NCI-H187 treated with DMSO at 0.1 percent for 48 hours (cell line): Measurements from ENCODE around the gene BAAT.
"Not testable (repeated sequence)": the region's sequence is repeated elsewhere in the genome, so short reads cannot be mapped to it uniquely, and the experiment has no call there.

Experiments
- DNase-seq: peaks from one replicate; lab custom pipeline; 2025; lab: John Stamatoyannopoulos, UW

Gene BAAT

GRCh38 chr9:101360647-101361046 is 24.2 kb downstream of the BAAT start:
- no peak for DNase-seq

DNA sequence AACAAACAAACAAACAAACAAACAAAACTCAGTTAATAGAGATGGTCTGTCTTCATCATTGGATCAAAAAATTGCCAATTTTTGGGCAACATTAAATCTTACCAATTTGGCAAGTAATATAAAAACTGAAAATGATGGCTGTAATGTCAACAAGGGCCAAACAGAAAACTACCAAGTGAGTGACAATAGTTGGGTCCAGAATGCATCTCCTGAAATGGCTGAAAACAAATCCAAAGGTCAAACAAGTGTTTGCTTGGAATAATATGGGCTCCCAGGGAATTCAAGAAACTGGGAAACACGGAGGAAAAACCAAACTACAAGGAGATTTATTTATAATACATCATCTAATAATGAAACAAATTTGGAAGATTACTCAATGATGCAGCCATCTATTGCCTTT is 25.1 kb downstream of the BAAT start:
- no peak for DNase-seq

DNA sequence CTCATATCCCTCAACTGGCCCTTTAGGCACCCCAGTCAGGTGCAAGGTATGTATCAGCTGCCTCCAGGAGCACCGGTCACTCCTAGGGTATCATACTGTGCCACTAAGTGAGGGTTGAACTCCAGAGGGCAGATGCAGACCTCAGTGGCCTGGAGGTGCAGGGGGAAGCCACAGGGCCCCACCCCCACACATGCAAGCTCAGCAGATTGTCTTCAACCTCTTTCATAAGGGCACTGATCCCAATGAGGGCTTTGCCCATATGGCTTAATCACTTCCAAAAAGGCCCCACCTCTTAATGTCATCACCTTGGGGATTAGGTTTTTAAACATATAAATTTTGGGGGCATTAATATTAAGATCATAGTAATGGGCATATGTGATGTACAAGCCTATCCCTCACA is 28.2 kb downstream of the BAAT start:
- no peak for DNase-seq

DNA sequence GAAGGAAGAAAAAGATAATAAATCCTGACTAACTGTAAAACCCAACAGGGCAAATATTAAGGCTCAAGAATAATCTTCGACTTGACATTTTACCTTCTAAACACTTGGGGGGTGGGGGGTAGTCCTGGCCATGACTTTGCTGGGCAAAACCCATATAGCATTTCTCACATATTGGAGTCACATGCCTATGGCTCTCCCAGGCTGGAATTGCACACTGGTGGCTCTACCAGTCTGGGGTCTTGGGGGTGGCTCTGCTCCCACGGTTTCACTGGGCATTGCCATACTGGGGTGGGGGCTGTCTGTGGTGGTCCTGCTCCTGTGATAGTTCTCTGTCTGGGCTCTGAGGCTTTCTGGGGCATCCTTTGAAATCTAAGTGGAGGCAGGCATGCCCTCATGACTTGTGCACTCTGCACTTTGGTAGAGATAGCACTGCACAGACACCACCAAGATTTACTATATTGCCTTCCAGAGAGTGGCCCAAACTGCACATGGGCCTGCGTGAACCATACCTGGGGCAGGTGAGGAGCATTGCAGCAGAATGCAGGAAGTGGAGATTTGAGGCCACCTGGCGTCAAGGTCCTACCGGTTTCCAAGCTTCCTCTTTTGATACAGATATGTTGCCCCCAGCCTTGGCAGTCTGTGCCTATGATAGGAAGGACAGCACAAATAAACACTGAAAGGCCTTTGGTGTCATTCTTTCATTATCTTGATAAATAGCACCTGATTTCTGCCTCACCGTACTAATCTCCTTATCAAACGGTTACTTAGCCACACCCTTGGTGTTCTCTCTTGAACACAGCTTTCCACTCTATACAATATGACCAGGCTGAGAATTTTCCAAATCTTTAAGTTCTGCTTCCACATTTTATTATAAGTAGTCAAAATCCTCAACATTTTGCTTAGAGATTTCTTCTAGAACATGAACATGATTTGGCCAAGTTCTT is 29.8 kb downstream of the BAAT start:
- DNase-seq = no peak

- DNase-seq = no peak
Measured at GRCh38 chr9:101354143-101354764, 30.6 kb downstream of the BAAT start.

DNA sequence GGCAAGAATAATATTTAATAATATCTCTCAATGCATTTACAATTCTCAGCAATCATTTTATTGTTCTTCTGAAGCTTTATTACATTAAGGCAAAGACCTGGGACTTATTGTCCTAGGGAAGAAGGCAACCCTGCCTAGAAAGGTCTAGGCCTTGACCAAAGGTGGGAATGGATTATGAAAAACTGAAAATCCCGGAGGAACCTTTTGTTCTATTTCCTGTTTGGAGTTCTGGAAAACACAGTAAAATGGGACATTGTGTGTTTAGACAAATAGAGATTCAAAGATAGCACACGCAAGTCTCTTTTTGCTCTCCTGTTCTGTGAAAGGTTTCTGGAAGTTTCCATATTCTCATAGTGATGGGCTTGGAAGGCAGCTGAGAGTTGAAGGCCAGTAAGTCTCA is 31.1 kb downstream of the BAAT start:
- no peak for DNase-seq

GRCh38 chr9:101352892-101353463 is 31.8 kb downstream of the BAAT start:
- DNase-seq = no peak

DNA sequence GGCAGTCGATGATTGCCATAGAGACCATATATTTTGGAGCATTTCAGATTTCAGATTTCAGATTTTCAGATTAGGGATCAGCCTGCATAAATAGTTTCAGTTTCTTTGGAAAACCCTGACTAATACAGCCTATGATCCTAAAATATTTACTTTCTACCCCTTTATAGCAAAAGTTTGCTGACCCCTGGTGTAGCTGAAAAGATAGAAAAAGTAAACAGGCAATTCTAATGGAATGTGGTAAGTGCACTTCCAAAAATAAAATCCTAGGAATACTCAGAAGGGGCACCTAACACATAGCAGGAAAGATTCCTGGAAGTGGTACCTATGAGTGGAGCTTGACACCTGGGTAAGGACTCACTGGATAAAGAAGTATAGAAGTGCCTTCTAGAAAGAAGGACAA is 34.5 kb downstream of the BAAT start:
- DNase-seq = no peak

GRCh38 chr9:101342595-101342994 is 42.2 kb downstream of the BAAT start:
- DNase-seq = no peak

- no peak for DNase-seq
Measured at GRCh38 chr9:101341958-101342357, 42.8 kb downstream of the BAAT start.

GRCh38 chr9:101337237-101337636 is 47.6 kb downstream of the BAAT start:
- DNase-seq = no peak

DNA sequence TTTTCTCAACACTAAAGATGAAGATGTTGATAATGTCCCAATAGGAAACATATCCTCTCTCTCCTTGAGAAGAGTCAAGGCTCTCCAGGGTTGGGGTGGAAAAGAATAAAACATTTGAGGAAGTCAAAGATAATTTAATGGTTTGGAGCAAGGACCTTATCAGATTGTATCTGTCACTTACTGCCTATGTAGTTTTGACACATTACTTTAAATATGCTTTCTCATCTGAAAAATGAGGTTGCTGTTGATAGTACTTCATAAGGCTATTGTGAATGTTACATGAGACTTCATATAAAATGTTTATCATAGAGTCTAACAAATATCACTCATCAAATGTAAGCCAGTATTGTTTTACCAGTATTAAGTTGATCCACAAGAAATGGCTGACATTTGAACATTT is 48.7 kb downstream of the BAAT start:
- DNase-seq = no peak

GRCh38 chr9:101333926-101334702 is 50.7 kb downstream of the BAAT start:
- DNase-seq = no peak

- no peak for DNase-seq
Measured at GRCh38 chr9:101333490-101333889, 51.3 kb downstream of the BAAT start.

GRCh38 chr9:101332362-101332761 is 52.4 kb downstream of the BAAT start:
- no peak for DNase-seq

DNA sequence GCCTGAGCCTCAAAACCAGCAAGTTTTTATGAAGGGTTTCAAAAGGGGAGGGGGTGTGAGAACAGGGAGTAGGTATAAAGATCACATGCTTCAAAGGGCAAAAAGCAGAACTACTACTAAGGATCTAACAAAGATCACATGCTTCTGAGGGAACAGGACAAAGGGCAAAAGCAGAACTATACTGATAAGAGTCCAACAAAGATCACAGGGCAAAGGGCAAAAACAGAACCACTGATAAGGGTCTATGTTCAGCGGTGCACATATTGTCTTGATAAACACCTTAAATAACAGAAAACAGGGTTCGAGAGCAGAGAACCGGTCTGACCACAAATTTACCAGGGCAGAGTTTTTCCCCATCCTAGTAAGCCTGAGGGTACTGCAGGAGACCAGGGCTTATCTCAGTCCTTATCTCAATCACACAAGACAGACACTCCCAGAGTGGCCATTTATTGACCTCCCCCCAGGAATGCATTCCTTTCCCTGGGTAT is 57.3 kb downstream of the BAAT start:
- DNase-seq = not testable (repeated sequence)

- no peak for DNase-seq
Measured at GRCh38 chr9:101326501-101326900, 58.3 kb downstream of the BAAT start.

DNA sequence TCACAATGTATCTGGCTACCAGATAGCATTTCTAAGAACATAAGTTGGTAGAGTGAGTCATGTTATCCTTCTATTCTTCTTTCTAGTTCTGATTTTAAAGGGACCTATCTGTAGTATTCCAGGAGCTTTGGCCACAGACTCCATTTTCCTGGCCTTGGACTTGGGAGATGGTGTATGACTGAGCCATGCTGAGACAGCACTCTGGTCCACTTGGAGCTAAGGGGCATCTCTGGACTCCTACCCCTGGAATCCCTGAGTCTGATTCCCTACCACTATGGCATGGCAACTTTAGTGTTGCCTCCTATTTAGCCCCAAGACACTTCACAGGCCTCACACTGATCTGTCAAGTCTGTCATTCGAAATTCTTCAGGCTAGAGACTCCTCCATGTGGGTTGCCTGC is 58.8 kb downstream of the BAAT start:
- no peak for DNase-seq

GRCh38 chr9:101325053-101325452 is 59.8 kb downstream of the BAAT start:
- DNase-seq = no peak

DNA sequence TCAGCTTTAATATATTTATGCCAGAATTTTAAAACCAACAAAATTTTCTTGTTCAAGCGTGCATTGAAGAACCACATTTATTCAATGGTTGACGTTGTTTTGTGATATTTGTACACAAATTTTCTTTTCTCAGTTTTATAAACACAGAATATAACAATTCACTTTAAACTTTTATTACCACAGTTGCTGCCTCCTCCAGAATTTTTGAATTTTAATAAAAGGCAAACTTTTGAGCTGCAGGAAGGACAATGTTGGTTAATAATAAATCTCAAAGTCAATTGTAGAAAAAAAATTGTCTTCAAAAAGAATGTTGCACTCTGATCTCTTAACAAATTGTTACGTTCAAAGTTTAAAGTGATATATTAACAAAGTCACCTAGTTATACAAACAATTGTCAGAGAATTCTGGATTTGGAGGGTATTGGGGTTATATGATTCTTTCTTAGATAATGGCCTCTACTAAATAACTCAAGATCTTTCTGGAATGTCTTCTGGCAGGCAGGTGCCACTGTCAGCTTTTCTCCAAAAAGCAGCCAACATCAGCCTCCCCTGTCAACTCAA is 60.5 kb downstream of the BAAT start:
- DNase-seq = no peak

GRCh38 chr9:101323129-101323528 is 61.7 kb downstream of the BAAT start:
- DNase-seq = no peak

- DNase-seq = no peak
Measured at GRCh38 chr9:101317735-101318134, 67.1 kb downstream of the BAAT start.
